Activated CD4-positive, alpha-beta T cell treated with anti-CD3 and anti-CD28 coated beads for 48 hours (primary cell): ENCODE measurements around the gene KIAA0513.
"Not testable (repeated sequence)": the region's sequence is repeated elsewhere in the genome, so short reads cannot be mapped to it uniquely, and the experiment has no call there.

ENCODE experiments used
- DNase-seq: peaks from one replicate; pipeline ENCODE4 v3.0.0-alpha.2; 2020

The KIAA0513 gene

DNA sequence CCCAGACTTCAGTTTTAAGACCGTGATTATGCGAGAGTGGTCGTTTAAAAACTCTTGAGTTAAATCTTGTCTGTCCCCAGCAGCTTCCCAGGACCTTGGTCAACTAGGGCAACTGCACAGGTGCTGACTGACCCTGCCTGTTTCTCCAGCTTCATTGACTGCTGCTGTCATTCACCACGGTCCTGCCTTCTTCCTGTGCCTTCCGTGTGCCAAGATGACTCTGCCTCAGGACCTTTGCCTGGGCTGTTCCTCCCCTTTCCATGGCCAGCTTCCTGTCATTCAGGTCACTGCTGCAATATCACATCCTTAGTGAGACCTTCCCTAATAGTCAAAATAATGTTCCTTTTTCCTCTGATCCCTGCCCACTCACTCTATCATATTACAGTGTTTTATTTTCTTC, 3.9 kb downstream of the KIAA0513 start:
- DNase-seq, result no peak

- not testable (repeated sequence) for DNase-seq
Observed at GRCh38 chr16:85032187-85032586, 4.6 kb downstream of the KIAA0513 start.

- no peak for DNase-seq
Observed at GRCh38 chr16:85033171-85033570, 5.6 kb downstream of the KIAA0513 start.

DNA sequence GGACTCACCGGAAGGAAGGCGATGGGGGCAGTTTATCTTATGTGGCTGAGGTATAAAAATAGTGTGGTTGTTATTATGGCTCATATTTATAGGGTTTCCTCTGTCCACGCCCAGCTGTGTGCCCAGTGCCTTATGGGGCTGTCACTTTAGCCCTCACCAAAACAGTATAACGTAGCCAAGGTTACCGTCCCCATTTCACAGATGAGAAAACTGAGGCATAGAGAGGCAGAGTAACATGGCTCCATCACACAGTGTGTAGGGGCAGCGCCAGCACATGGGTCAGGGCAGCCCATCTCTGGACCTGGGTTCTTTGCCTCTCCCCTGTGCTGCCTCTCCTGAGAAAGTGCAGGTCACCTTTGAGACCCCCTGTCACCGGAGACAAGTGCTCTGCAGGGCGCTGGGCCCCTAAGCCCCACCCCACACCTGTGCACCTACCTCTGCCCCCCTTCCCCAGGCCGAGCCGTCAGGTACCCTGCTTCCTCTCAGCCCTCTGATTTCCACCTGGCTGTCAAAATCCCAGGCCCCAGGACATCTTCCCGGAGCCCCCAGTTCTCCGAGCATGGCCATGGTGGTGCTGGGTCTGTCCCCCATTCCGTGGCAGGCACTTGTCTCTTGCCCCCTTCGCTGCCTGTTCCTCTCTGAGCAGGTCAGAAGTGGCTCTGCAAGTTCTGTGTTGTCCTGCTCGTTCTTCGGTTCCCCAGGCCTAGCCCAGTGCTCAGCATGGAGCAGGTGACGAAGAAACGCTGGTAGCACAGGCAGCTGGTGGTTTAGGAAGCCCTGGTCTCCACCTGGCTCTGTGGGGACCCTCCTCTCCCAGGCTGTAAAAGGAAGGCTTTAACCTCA, 7.2 kb downstream of the KIAA0513 start:
- DNase-seq, result no peak

DNA sequence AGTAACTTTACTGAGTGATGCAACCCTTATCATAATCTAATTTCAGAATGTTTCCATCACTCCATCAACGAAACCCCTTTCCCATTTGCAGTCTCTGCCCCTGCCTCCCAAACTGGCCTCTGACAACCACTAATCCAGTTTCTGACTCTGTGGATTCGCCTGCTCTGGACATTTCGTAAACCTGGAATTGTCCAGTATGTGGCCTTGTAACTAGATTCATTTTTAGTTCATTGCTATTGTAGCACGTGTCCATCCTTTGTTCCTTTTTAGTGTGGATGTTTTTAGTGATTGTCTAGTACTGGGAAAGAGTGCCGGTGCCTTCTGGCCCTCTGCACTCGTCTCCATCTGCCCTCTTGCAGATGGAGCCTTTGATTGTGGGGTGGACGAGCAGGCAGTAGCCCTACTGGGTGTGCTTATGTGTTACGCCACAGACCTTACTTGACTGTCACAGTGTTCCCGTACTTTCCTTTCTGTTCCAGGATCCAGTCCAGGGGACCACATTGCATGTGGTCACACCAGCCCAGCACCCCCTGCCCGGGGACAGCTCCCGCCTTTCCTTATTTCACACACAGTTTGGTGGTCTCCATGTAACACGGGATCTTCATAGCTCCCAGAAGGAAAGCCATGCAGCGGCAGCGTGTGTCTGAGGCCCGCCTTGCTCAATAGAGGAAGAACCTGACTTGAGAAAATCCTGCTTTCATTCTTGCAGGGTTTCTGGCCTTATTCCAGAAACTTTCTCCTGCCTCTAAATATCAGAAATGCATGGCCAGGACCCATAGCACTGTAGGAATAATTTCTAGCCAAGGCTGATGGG, 8.8 kb downstream of the KIAA0513 start:
- no peak for DNase-seq

- peak; percentile 17 for DNase-seq
Observed at GRCh38 chr16:85037050-85037410, 9.4 kb downstream of the KIAA0513 start.

- DNase-seq, result no peak
Observed at GRCh38 chr16:85037721-85038120, 10.1 kb downstream of the KIAA0513 start.

DNA sequence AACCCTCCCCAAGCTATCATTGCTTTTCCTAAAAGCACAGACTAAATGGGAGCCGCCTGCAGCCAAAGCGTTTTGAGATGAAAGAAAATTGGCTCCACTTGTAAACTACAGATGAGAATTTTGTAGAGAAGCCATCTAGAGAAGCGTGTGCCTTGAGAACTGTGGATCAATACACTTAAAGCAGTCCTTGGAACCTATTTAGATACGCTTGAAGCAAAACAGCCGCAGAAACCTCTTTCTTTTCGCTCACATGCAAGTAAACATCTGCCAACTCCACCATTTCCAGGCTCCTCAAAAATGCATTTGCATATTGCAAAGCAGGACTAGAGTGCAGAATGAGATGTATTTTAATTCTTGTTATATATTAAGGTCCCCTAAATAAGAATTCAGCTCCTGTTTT, 13.1 kb downstream of the KIAA0513 start:
- DNase-seq, result no peak

GRCh38 chr16:85041219-85042166, 13.9 kb downstream of the KIAA0513 start:
- no peak for DNase-seq

DNA sequence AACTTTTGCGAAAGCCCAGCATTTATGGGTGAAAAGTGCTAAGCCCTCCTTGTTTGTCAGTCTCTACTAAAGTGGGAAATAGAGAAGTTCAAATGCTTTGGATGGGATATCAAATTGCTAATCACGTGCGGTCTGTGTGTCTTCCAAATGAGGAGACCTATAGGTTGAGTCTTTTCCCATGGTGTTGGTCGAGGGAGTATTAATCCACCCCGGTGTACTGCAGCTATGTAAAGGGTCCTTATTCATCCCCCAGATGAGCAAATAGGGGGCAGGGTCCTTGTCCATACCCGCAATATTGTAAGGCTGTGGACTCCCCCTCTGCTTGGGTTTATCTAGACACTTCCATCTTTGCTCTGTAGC, 14.6 kb downstream of the KIAA0513 start:
- no peak for DNase-seq

GRCh38 chr16:85042606-85043005, 15.0 kb downstream of the KIAA0513 start:
- no peak for DNase-seq

DNA sequence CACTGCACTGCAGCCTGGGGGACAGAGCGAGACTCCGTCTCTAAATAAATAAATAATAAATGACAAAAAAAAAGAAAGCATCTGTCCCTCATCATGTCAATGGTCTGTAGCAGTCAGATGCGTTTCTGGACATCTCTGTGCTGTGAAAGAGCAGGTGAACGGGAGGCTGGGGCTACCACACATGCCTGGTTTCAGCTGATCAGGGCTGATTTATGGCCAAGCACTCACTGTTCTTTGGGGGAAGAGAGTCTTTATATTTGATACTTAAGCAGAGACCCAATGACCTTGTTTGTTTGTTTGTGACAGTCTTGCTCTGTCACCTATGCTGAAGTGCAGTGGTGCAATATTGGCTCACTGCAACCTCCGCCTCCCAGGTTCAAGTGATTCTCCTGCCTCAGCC, 17.5 kb downstream of the KIAA0513 start:
- DNase-seq, result no peak

DNA sequence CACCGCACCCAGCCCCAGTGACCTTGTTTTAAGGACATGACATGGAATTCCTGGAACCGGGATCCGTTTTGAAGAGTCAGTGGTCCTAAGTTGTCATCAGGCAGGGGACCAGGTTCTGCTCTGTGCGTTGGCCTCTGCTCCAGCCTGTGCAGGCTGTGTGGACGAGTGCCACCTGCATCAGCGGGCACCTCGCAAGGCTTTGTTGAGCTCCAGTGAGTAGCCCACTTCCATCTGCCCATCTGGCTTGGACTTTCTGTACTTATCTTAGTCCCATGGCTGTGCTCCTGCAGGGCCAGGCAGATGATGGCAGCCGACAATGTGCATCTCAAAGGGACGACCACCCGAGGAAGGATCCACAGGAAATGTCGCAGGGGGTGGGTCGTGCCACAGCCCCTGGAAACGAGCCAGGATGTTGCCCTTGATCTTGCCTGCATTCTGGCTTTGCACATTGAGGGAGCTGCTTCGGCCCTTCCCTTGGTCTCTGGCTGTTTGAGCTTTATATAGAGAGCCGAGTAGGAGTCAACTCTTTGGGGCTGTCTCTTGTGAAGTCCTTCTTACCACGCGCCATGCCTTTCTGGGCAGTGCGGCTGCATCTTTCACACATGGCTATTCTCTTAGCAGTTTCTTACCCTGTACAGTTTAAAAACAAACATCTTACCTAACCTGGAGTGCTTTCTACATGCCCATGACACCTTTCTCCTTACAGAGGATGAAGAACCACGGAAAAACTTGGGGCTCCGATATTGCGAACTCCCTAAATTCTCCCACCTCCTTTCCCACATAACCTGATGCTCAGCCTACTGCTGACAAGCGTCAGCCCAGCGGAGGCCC, 18.3 kb downstream of the KIAA0513 start:
- no peak for DNase-seq

- DNase-seq, result no peak
Observed at GRCh38 chr16:85046472-85046916, 18.9 kb downstream of the KIAA0513 start.

DNA sequence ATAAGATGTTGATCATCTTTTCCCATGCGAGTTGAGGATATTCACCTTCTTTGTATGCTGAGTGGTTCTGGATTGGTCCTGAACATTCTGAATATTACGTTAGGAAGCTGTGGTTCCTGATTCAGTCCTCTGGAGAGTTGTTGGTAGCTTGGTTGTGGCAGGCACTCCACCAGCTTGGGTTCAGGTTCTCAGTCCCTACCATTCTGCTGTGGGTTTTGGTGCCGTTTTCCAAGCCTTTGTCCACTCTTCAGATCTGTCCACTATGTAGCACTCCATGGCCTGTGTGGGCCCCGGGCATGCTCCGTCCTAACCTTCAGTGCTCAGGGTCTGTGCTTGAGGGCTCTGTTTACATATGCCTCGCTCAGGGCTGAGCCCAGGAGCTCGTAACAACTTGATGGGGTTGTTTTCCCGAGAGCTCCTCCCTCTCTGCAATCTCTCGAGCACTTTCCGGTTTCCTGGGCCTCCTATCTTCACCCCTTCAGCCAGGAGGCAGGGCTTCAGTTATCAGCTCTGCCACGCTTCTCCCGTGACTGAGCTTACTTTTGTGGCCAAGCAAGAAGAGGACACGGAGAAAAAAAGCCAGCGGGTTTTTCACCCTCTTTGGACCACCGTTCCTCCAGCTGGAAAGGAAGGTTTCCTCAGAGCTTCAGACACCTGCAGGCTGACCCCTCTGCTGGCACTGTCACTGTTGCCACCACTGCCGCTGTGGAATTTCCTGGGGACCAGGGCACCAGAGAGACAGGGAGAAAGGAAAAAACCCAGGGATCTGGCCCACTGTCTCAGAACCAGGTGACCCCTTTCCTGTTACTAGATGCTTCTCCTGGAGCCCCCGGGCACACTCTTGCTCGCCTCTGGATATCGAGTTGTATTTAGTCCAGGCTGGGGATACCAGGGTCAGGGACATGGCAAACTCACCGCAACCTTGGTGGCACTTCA, 19.6 kb downstream of the KIAA0513 start:
- DNase-seq, result no peak

- no peak for DNase-seq
Observed at GRCh38 chr16:85047867-85048455, 20.4 kb downstream of the KIAA0513 start.

DNA sequence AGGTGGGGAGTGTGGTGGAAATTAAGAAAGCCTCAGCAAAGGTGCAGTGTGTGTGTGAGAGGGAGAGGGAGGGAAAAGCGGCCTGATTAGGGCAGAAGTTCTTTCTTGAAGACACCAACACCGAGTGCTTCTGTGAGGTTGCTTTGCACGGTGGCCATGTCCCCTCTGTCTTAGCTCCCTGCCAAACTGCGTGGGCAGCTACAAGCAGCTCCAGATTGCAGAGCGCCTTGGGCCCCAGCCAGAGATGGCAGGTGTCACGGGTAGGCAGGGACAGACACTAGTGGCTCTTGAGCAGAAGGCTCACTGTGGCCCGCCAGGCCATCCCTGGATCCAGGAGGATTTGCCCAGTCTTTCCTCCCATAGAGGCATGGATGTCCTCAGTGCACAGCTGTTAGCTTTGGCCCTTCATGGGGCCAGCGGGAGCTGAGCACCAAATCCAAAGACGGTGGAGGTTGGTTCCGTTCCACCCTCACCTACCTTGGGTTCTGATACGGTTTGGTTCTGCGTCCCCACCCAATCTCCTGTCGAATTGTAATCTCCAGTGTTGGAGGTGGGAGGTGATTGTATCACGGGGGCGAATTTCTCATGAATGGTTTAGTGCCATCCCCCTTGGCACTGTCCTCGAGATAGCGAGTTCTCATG, 21.4 kb downstream of the KIAA0513 start:
- no peak for DNase-seq

GRCh38 chr16:85049706-85050305, 22.2 kb downstream of the KIAA0513 start:
- no peak for DNase-seq

DNA sequence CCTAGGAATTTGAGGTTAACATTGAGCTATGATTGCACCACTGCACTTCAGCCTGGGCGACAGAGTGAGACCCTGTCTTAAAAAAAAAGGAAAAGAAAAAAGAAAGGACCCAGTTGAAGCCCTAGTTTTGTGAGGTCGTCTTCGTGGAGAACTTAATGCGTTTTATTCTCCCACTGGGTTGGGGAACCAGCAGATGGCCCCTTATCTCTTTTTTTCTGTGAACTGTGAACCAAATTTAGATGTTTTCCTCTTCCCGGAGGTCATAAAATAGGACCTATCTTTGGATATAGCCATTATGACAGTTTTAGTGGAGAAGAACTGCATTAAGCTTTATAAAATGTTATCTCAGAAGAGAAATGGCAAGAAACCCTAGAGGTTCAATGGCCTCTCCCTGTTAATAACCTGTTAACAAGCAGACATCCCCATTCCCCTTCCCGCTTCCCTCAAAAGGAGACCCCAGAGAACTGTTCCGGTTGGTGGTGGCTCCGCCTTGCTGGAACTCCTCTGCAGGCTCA, 23.5 kb downstream of the KIAA0513 start:
- no peak for DNase-seq
